ENCODE results near the gene S100A12. TPM values are rescaled to one million over a fixed set of nuclear protein-coding genes. Genes with fewer than 3 reads are reported as not detected.

Gene S100A12
- total and polyA plus RNA-seq, 9 donors, result 0.70 to 2.4 (median 1.0) TPM; not detected in 2

- DNase-seq, result no peak
- Histone ChIP-seq H3K4me3 (no peak overlapping the region), H3K27ac (no peak overlapping the region), H3K4me1 (ENCODE audit: insufficient read depth) (no peaks in the 10 kb centered on the region), H3K9me3 (no peaks in the 10 kb centered on the region), H3K36me3 (no peaks in the 10 kb centered on the region), H3K27me3 (no peaks in the 10 kb centered on the region)
- WGBS, 3 donors, result 21 to 44% (median 36%) methylated on average over 1 of the region's 1 CpG
- TF ChIP-seq POLR2A (IDR thresholded peaks at IDR 0.05) (no peak), EP300 (IDR thresholded peaks at IDR 0.05) (no peak), CTCF (IDR thresholded peaks at IDR 0.05) (no peak)
- intact Hi-C loops (cut with DNase I), result loop anchor here (5.0 to 10.0 kb wide), 4 partner anchors 142 to 217 kb away; partner anchors contain the start of gene S100A2 (in 3 of the 4)
Measured at GRCh38 chr1:153350321-153350957, 25.0 kb downstream of the S100A12 start.

- Histone ChIP-seq H3K9me3 (no peaks in the 10 kb centered on the region), H3K27me3 (no peaks in the 10 kb centered on the region), H3K27ac (no peak overlapping the region), H3K4me1 (ENCODE audit: insufficient read depth) (no peaks in the 10 kb centered on the region), H3K36me3 (no peaks in the 10 kb centered on the region), H3K4me3 (no peak overlapping the region)
- no peak for TF ChIP-seq EP300 (IDR thresholded peaks at IDR 0.05)
- no peak for TF ChIP-seq POLR2A (IDR thresholded peaks at IDR 0.05)
- no peak for TF ChIP-seq CTCF (IDR thresholded peaks at IDR 0.05)
- intact Hi-C loops (cut with DNase I), result loop anchor here (5.0 to 10.0 kb wide), 5 partner anchors 143 to 218 kb away; partner anchors contain the start of gene S100A2 (in 3 of the 4)
- DNase-seq, result no peak
- 64 to 68% (median 67%) methylated on average over 17 of the region's 17 CpGs for WGBS, 3 donors
Measured at GRCh38 chr1:153349363-153350320, 25.8 kb downstream of the S100A12 start.

GRCh38 chr1:153348511-153349362, 26.7 kb downstream of the S100A12 start, which contains the start of gene PGLYRP4:
TSS of gene PGLYRP4 (minus strand) at chr1:153348841. CDS start at chr1:153347932, 909 bp downstream.
- H3K27me3 ChIP-seq, result no peaks in the 10 kb centered on the region
- 66 to 76% (median 68%) methylated on average over 9 to 10 of the region's 10 CpGs for WGBS, 3 donors
- DNase-seq, result no peak

More at GRCh38 chr1:153348511-153349362, 26.7 kb downstream of the S100A12 start, which contains the start of gene PGLYRP4:
- no peak within 1 kb of the TSS for H3K4me3 ChIP-seq
- no peaks in the 10 kb centered on the region for H3K4me1 ChIP-seq (ENCODE audit: insufficient read depth)
- TF ChIP-seq POLR2A (IDR thresholded peaks at IDR 0.05) (no peak), CTCF (IDR thresholded peaks at IDR 0.05) (no peak), EP300 (IDR thresholded peaks at IDR 0.05) (no peak)
- H3K36me3 ChIP-seq, result no peaks in the 10 kb centered on the region
- H3K9me3 ChIP-seq, result no peaks in the 10 kb centered on the region
- intact Hi-C loops (cut with DNase I), result loop anchor here in 1 of 4 donors (5.0 kb wide), 1 partner anchor 149 kb away; no protein-coding TSS in a partner anchor
- H3K27ac ChIP-seq, result no peak within 1 kb of the TSS
